Measurements from ENCODE around the gene MTRFR.

Gene MTRFR

GRCh38 chr12:123232807-123233504, at the start of gene MTRFR, which contains the start of gene MPHOSPH9:
TSS of gene MTRFR (plus strand) at chr12:123233436. CDS start at chr12:123253675, 20,239 bp downstream.
TSS of gene MPHOSPH9 (minus strand) at chr12:123233141. CDS start at chr12:123230364, 2,777 bp downstream.
- TF ChIP-seq TCF4 (CRISPR knock-in tag; IDR thresholded peaks at IDR 0.05; ENCODE audit: borderline replicate concordance) (no peak), POU6F1 (CRISPR knock-in tag; IDR thresholded peaks at IDR 0.05; ENCODE audit: borderline replicate concordance, low read depth) (0 out of 2 replicates have a peak, but pooled peaks have one; percentile 44), CSRNP3 (CRISPR knock-in tag; IDR thresholded peaks at IDR 0.05) (no peak)
- TF ChIP-seq, protein P1, sequence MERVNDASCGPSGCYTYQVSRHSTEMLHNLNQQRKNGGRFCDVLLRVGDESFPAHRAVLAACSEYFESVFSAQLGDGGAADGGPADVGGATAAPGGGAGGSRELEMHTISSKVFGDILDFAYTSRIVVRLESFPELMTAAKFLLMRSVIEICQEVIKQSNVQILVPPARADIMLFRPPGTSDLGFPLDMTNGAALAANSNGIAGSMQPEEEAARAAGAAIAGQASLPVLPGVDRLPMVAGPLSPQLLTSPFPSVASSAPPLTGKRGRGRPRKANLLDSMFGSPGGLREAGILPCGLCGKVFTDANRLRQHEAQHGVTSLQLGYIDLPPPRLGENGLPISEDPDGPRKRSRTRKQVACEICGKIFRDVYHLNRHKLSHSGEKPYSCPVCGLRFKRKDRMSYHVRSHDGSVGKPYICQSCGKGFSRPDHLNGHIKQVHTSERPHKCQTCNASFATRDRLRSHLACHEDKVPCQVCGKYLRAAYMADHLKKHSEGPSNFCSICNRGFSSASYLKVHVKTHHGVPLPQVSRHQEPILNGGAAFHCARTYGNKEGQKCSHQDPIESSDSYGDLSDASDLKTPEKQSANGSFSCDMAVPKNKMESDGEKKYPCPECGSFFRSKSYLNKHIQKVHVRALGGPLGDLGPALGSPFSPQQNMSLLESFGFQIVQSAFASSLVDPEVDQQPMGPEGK (CRISPR knock-in tag; IDR thresholded peaks at IDR 0.05; ENCODE audit: borderline replicate concordance), result peak; percentile 87; the same call in 1 of the 2 replicates
- peak; percentile 95 for ATAC-seq

DNA sequence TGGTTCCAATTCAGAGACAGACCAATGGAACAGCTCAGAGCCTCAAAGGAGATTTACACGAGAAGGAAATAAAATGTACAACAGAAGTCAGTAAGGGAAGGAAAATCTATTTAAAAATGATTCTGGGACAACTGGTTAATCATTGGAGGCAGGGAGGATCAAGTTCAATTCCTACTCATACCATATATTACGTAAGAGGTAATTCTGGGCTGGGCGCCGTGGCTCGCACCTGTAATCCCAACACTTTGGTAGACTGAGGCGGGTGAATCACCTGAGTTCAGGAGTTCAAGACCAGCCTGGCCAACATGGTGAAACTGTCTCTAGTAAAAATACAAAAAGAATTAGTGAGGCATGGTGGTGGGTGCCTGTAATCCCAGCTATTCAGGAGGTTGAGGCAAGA, 45.6 kb upstream of the MTRFR start:
- no peak for TF ChIP-seq SNAI2 (CRISPR knock-in tag; IDR thresholded peaks at IDR 0.05)
- no peak for TF ChIP-seq ZFP3 (CRISPR knock-in tag; IDR thresholded peaks at IDR 0.05)
- no peak for TF ChIP-seq CREB5 (CRISPR knock-in tag; IDR thresholded peaks at IDR 0.05; ENCODE audit: low read depth)
- TF ChIP-seq, protein P1 (CRISPR knock-in tag; IDR thresholded peaks at IDR 0.05; ENCODE audit: borderline replicate concordance), result no peak
- no peak for TF ChIP-seq CSRNP3 (CRISPR knock-in tag; IDR thresholded peaks at IDR 0.05)
- TF ChIP-seq ZNF8 (CRISPR knock-in tag; IDR thresholded peaks at IDR 0.05), result no peak
- TF ChIP-seq BACH2 (CRISPR knock-in tag; IDR thresholded peaks at IDR 0.05; ENCODE audit: borderline replicate concordance), result no peak
- no peak for TF ChIP-seq ZNF565 (CRISPR knock-in tag; conservative IDR thresholded peaks at IDR 0.05; ENCODE audit: low read depth)
- no peak for TF ChIP-seq ARNTL (CRISPR knock-in tag; IDR thresholded peaks at IDR 0.05; ENCODE audit: borderline replicate concordance, low read depth)
- no peak for ATAC-seq

- no peak for ATAC-seq
- TF ChIP-seq CSDC2 (CRISPR knock-in tag; IDR thresholded peaks at IDR 0.05), result no peak
- TF ChIP-seq RARB (CRISPR knock-in tag; IDR thresholded peaks at IDR 0.05), result no peak
- TF ChIP-seq POU6F1 (CRISPR knock-in tag; IDR thresholded peaks at IDR 0.05; ENCODE audit: borderline replicate concordance, low read depth), result no peak
- no peak for TF ChIP-seq PPARA (CRISPR knock-in tag; IDR thresholded peaks at IDR 0.05; ENCODE audit: borderline replicate concordance)
- no peak for TF ChIP-seq BACH2 (CRISPR knock-in tag; IDR thresholded peaks at IDR 0.05; ENCODE audit: borderline replicate concordance)
- TF ChIP-seq, protein P1 (CRISPR knock-in tag; IDR thresholded peaks at IDR 0.05; ENCODE audit: borderline replicate concordance), result no peak
- TF ChIP-seq ZFP30 (CRISPR knock-in tag; IDR thresholded peaks at IDR 0.05), result no peak
- TF ChIP-seq OSR1 (CRISPR knock-in tag; IDR thresholded peaks at IDR 0.05), result no peak
- no peak for TF ChIP-seq ZNF565 (CRISPR knock-in tag; conservative IDR thresholded peaks at IDR 0.05; ENCODE audit: low read depth)
- TF ChIP-seq TSHZ2 (CRISPR knock-in tag; IDR thresholded peaks at IDR 0.05), result no peak
- no peak for TF ChIP-seq ARNTL (CRISPR knock-in tag; IDR thresholded peaks at IDR 0.05; ENCODE audit: borderline replicate concordance, low read depth)
- no peak for TF ChIP-seq TCF4 (CRISPR knock-in tag; IDR thresholded peaks at IDR 0.05; ENCODE audit: borderline replicate concordance)
- no peak for TF ChIP-seq ZFP3 (CRISPR knock-in tag; IDR thresholded peaks at IDR 0.05)
- no peak for TF ChIP-seq ZNF70 (CRISPR knock-in tag; IDR thresholded peaks at IDR 0.05)
Observed at GRCh38 chr12:123199936-123200335, 33.3 kb upstream of the MTRFR start.

Data from SK-N-SH treated with all-trans-retinoic acid at 6 μM for 48 hours (cell line).